K562 (cell line): ENCODE measurements around the gene YES1. TPM values are rescaled to one million over a fixed set of nuclear protein-coding genes. Genes with fewer than 3 reads are reported as not detected.

Experiments
- ATAC-seq: fragments of 200-7000 bp; cut with Tn5 transposase; 3 replicates; pipeline ENCODE4 v1.9.1; 2020; ENCODE audit warnings: moderate library complexity
- BruUV-seq: library from RNA; stranded (reverse); fragments of 400-500 nt; replicated peaks from 2 replicates; lab custom pipeline; 2021; lab: Mats Ljungman, UMichigan
- CTCF ChIA-PET: fragments of 300-600 bp; formaldehyde crosslinking; extraction: SDS; loops from one replicate; lab custom pipeline; 2021; ENCODE audit warnings: low intra/inter-chr PET ratio; lab: Yijun Ruan, JAX
- POLR2A ChIA-PET: fragments of 300-600, 350-650 bp; sonication (Branson Sonifier 250); formaldehyde crosslinking; extraction: SDS; loops from one replicate; lab custom pipeline; 2021; ENCODE audit warnings: antibody characterized with exemption, inconsistent platforms; lab: Yijun Ruan, JAX
- DNase-seq, 4 experiments: peaks; one replicate each; pipeline versions ENCODE4 v3.0.0 to v3.0.0-alpha.2; 2011 to 2018; ENCODE audit warnings: low spot score in 3 of 4, mixed read lengths in 3 of 4; ENCODE audit errors: extremely low read depth in 1 of 4
- FAIRE-seq: peaks from 2 replicates; lab custom pipeline; 2011; peaks lifted over from hg19 to GRCh38; lab: Jason Lieb, UNC
- H2AFZ ChIP-seq: 2 replicates; pipeline ENCODE4 v1.6.0; 2011; ENCODE audit warnings: low read depth, low read length, control low read depth, inconsistent platforms
- H3K27ac ChIP-seq: fragments of 200-600 bp; 3 replicates; pipeline ENCODE4 v1.8.0; 2011; ENCODE audit warnings: low read depth, mild to moderate bottlenecking, control low read depth, inconsistent platforms, low read length, moderate library complexity, mixed read lengths; ENCODE audit errors: extremely low read depth
- H3K27me3 ChIP-seq, 2 experiments: fragments of 300-600 bp in 1 of 2; 2 replicates in 1 of 2; 3 replicates in 1 of 2; pipeline versions ENCODE4 v1.6.0 to v1.8.0; 2011; ENCODE audit warnings: inconsistent platforms in 2 of 2, low read length in 2 of 2, mild to moderate bottlenecking in 1 of 2, mixed read lengths in 1 of 2, moderate library complexity in 1 of 2; ENCODE audit not compliant: control insufficient read depth in 2 of 2, insufficient read depth in 2 of 2
- H3K36me3 ChIP-seq: fragments of 300-600 bp; 3 replicates; pipeline ENCODE4 v1.8.0; 2011; ENCODE audit warnings: mild to moderate bottlenecking, low read length, inconsistent platforms; ENCODE audit not compliant: control insufficient read depth, insufficient read depth
- H3K4me1 ChIP-seq, 2 experiments: fragments of 200-600 bp in 1 of 2; replicated peaks in 1 of 2; 2 replicates in 1 of 2; 3 replicates in 1 of 2; pipeline versions ENCODE4 v1.5.1 to v1.8.0; 2011; ENCODE audit warnings: inconsistent platforms in 2 of 2, low read length in 2 of 2, mild to moderate bottlenecking in 1 of 2, mixed read lengths in 1 of 2, moderate library complexity in 1 of 2; ENCODE audit not compliant: control insufficient read depth in 2 of 2, insufficient read depth in 2 of 2
- H3K4me2 ChIP-seq: 2 replicates; pipeline ENCODE4 v1.6.1; 2011; ENCODE audit warnings: low read length, control low read depth, inconsistent platforms, mixed read lengths; ENCODE audit not compliant: insufficient read depth
- H3K4me3 ChIP-seq: fragments of 200-600 bp; sonication (generic), shearing (Covaris generic); 2 replicates; pipeline ENCODE4 v1.5.1; 2016; ENCODE audit warnings: control low read depth, inconsistent platforms
- H3K79me2 ChIP-seq: fragments of 200-600 bp; 3 replicates; pipeline ENCODE4 v1.8.0; 2011; ENCODE audit warnings: low read length, inconsistent platforms; ENCODE audit not compliant: control insufficient read depth, insufficient read depth
- H3K9ac ChIP-seq, 2 experiments: 2 replicates each; pipeline versions ENCODE4 v1.6.0 to v1.6.1; 2011; ENCODE audit warnings: low read depth in 2 of 2, low read length in 2 of 2, control low read depth in 1 of 2, inconsistent platforms in 1 of 2, mild to moderate bottlenecking in 1 of 2, mixed read lengths in 1 of 2; ENCODE audit not compliant: insufficient read depth in 1 of 2
- H3K9me1 ChIP-seq: one replicate; pipeline ENCODE4 v1.6.0; 2011; ENCODE audit warnings: inconsistent platforms, mild to moderate bottlenecking, low read length, moderate library complexity; ENCODE audit not compliant: control insufficient read depth, insufficient read depth
- H3K9me3 ChIP-seq: replicated peaks from 2 replicates; pipeline ENCODE4 v1.5.1; 2011; ENCODE audit warnings: low read depth, low read length, inconsistent platforms; ENCODE audit not compliant: control insufficient read depth, insufficient read depth
- H4K20me1 ChIP-seq: replicated peaks from 2 replicates; pipeline ENCODE4 v1.6.1; 2011; ENCODE audit warnings: low read length, inconsistent platforms, mixed read lengths; ENCODE audit not compliant: control insufficient read depth, insufficient read depth
- ARID3A ChIP-seq: IDR thresholded peaks from 2 replicates; pipeline ENCODE4 v1.6.1; 2012; ENCODE audit warnings: low read depth, low read length, improper control_type of control experiment, borderline replicate concordance
- BDP1 ChIP-seq: IDR thresholded peaks from 3 replicates; pipeline ENCODE4 v1.6.1; 2011; ENCODE audit not compliant: insufficient read length, insufficient read depth
- DDX20 ChIP-seq: fragments of 450-650 bp; IDR thresholded peaks from 2 replicates; pipeline ENCODE4 v1.6.1; 2016; ENCODE audit warnings: missing genetic modification characterization, low read depth, mild to moderate bottlenecking, missing compliant biosample characterization, moderate library complexity
- GTF2A2 ChIP-seq: IDR thresholded peaks from 2 replicates; pipeline ENCODE4 v1.6.1; 2016; ENCODE audit warnings: mild to moderate bottlenecking, missing genetic modification characterization, missing compliant biosample characterization
- HDAC3 ChIP-seq: fragments of 450-650 bp; IDR thresholded peaks from 2 replicates; pipeline ENCODE4 v1.6.1; 2018; ENCODE audit warnings: borderline replicate concordance, mild to moderate bottlenecking, moderate library complexity; ENCODE audit not compliant: partially characterized antibody
- HMBOX1 ChIP-seq: sonication (generic); IDR thresholded peaks from 2 replicates; pipeline ENCODE4 v1.6.1; 2016
- HMGN3 ChIP-seq: IDR thresholded peaks from 2 replicates; pipeline ENCODE4 v1.6.1; 2011; ENCODE audit warnings: borderline replicate concordance, low read depth, mild to moderate bottlenecking, mixed read lengths, low read length; ENCODE audit not compliant: insufficient read length; ENCODE audit errors: extremely low read depth
- MXD1 ChIP-seq: fragments of 250-450 bp; sonication (Bioruptor Pico); IDR thresholded peaks from 2 replicates; pipeline ENCODE4 v1.8.0; 2021; ENCODE audit warnings: borderline replicate concordance, mild to moderate bottlenecking, moderate library complexity; ENCODE audit not compliant: poor library complexity, severe bottlenecking
- SMARCE1 ChIP-seq: fragments of 450-650 bp; IDR thresholded peaks from 2 replicates; pipeline ENCODE4 v1.7.1; 2016; ENCODE audit warnings: mild to moderate bottlenecking
- TEAD4 ChIP-seq, 2 experiments: sonication (generic) in 1 of 2; formaldehyde crosslinking in 1 of 2; IDR thresholded peaks; 2 replicates each; pipeline versions ENCODE4 v1.6.1 to v1.8.0; 2012 to 2022; ENCODE audit warnings: borderline replicate concordance in 1 of 2, inconsistent platforms in 1 of 2, low read length in 1 of 2, mild to moderate bottlenecking in 1 of 2, missing genetic modification reagents in 1 of 2
- VEZF1 ChIP-seq: fragments of 200-800 bp; sonication (Bioruptor generic); IDR thresholded peaks from 2 replicates; pipeline ENCODE4 v1.6.1; 2017; ENCODE audit warnings: missing genetic modification characterization, missing compliant biosample characterization
- WGBS: fragments of 100-300 bp; shearing (Covaris generic); methylation state at CpG from one replicate; pipeline ENCODE4 v1.1.6; 2016; ENCODE audit warnings: low coverage, mixed read lengths; ENCODE audit not compliant: insufficient coverage; ENCODE audit errors: missing lambda C conversion rate; 5-methylcytosine and 5-hydroxymethylcytosine counted together
- in situ Hi-C: fragments of 300-500 bp; cut with MboI; formaldehyde crosslinking; loops from 4 replicates; pipeline ENCODE4 v1.15.0; 2018; ENCODE audit warnings: inconsistent platforms, mixed read lengths
- intact Hi-C: fragments of 100-400 bp; cut with micrococcal nuclease; formaldehyde crosslinking; loops from 2 replicates; pipeline ENCODE4 v1.14.2; 2022
- polyA plus RNA-seq, 8 experiments: library from polyadenylated mRNA; depleted of rRNA in 4 of 8; stranded (reverse) in 5 of 8; unstranded in 3 of 8; fragments of >200 nt; fragmentation: Nextera tagmentation in 2 of 8; fragmentation: Illumina TruSeq in 1 of 8; extraction: Ambion mirVana in 2 of 8; extraction: Trizol in 1 of 8; gene quantifications; 2 replicates each; pipeline versions ENCODE4 v1.2.1 to v1.2.3, GENCODE V29; 2011 to 2014; ENCODE audit warnings: inconsistent platforms in 1 of 8, missing spikeins in 1 of 8
- total RNA-seq, 7 experiments: library from RNA; depleted of rRNA in 6 of 7; stranded (reverse); fragments of >200 nt in 6 of 7; fragmentation: Illumina TruSeq in 2 of 7; extraction: Trizol in 2 of 7; gene quantifications; 2 replicates each; pipeline versions ENCODE4 v1.2.1 to v1.2.3, GENCODE V29; 2011 to 2021; ENCODE audit warnings: low replicate concordance in 1 of 7

YES1 gene
- total and polyA plus RNA-seq, 9 of the 15 experiments (the other 6 are each of a cell fraction or from before 2014, with no cell fraction given), result 37.2 to 115 (median 77.7) TPM

- 0 out of 2 replicates have a peak, but pooled peaks have one; percentile 38 for TF ChIP-seq GTF2A2 (tag)
- no peak for TF ChIP-seq MXD1
Measured at GRCh38 chr18:815353-815752, 3.3 kb upstream of the YES1 start (continued).

- peak overlapping the region; percentile 48 to 93; a peak in 3 of 4 replicates for H3K9ac ChIP-seq
- H3K4me1 ChIP-seq, result peaks cover 26 to 27% of the 10 kb centered on the region in 2 experiments
- WGBS, result under 1% methylated on average over 4 of the region's 4 CpGs
- no TSS peak for BruUV-seq
- FAIRE-seq (peak; percentile 85), DNase-seq (peak; percentile 66 to 91 (median 76)), ATAC-seq (peak; percentile 44)
- POLR2A ChIA-PET, result interaction anchor here (0.7 to 3.9 kb wide), 13 partner anchors 9 to 142 kb away, joined by 4 to 37 read pairs (median 7); no protein-coding TSS in a partner anchor
- intact Hi-C loops, result loop anchor here (1.0 kb wide), 2 partner anchors 16 to 72 kb away; no protein-coding TSS in a partner anchor
- H2AFZ ChIP-seq, result peak overlapping the region; percentile 37
- H3K36me3 ChIP-seq, result peaks cover 3% of the 10 kb centered on the region; the same call in 2 of the 3 replicates
- H3K27ac ChIP-seq, result peak overlapping the region; percentile 97
- peaks cover 2% of the 10 kb centered on the region; the same call in 1 of the 2 replicates for H4K20me1 ChIP-seq
- H3K79me2 ChIP-seq, result peaks cover 64% of the 10 kb centered on the region
- H3K4me3 ChIP-seq, result peak overlapping the region; percentile 90; the same call in 1 of the 2 replicates
- no peaks in the 10 kb centered on the region for H3K27me3 ChIP-seq
- no peaks in the 10 kb centered on the region for H3K9me1 ChIP-seq
- peak overlapping the region; percentile 93 for H3K4me2 ChIP-seq
- CTCF ChIA-PET, result interaction anchor here (0.8 kb wide), 1 partner anchor 73 kb away, joined by 3 read pairs; no protein-coding TSS in a partner anchor
- H3K9me3 ChIP-seq, result no peaks in the 10 kb centered on the region
- in situ Hi-C loops, result no loop called here
- TF ChIP-seq DDX20 (tag), result no peak
- no peak for TF ChIP-seq HDAC3
- no peak for TF ChIP-seq VEZF1 (CRISPR knock-in tag)
- TF ChIP-seq TEAD4 (IDR thresholded peaks at IDR 0.05; ENCODE audit: low read length), result peak; percentile 92
- TF ChIP-seq TEAD4 (CRISPR knock-in tag; IDR thresholded peaks at IDR 0.05; ENCODE audit: borderline replicate concordance), result no peak
- TF ChIP-seq BDP1, result no peak
- TF ChIP-seq HMGN3, result peak; percentile 43
- peak; percentile 90 for TF ChIP-seq SMARCE1
- TF ChIP-seq ARID3A, result peak; percentile 93
- peak; percentile 42; the same call in 1 of the 2 replicates for TF ChIP-seq HMBOX1
Measured at GRCh38 chr18:814300-815084, 2.5 kb upstream of the YES1 start.
